HG03457 (cell line): ENCODE data around the gene ABCB8.
"Not testable (repeated sequence)": the region's sequence is repeated elsewhere in the genome, so short reads cannot be mapped to it uniquely, and the experiment has no call there.

ENCODE experiments used
- ATAC-seq: cut with Tn5 transposase; IDR thresholded peaks from one replicate; pipeline ENCODE4 v1.9.1; 2021; ENCODE audit warnings: moderate number of reproducible peaks; ENCODE audit not compliant: unreplicated experiment

ABCB8 gene

GRCh38 chr7:150997817-150998216, 30.4 kb upstream of the ABCB8 start:
- ATAC-seq: no peak

DNA sequence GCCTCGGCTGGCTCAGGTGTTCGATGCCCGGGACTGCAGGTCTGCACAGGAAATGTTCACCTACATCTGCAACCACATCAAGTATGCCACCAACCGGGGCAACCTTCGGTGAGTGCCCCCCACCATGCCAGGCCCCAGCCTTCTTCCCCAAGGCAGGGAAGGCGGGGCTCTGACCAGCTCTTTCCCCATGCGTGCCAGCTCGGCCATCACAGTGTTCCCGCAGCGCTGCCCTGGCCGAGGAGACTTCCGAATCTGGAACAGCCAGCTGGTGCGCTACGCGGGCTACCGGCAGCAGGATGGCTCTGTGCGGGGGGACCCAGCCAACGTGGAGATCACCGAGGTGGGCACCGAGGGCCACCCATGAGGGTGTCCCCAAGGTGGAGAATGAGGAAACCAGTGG, 29.9 kb upstream of the ABCB8 start:
- no peak for ATAC-seq

DNA sequence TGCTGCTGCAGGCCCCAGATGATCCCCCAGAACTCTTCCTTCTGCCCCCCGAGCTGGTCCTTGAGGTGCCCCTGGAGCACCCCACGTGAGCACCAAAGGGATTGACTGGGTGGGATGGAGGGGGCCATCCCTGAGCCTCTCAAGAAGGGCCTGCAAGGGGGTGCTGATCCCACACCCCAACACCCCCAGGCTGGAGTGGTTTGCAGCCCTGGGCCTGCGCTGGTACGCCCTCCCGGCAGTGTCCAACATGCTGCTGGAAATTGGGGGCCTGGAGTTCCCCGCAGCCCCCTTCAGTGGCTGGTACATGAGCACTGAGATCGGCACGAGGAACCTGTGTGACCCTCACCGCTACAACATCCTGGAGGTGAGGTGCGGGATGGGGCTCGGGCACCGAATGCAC, 29.2 kb upstream of the ABCB8 start:
- ATAC-seq: no peak

GRCh38 chr7:150999497-151000230, 28.6 kb upstream of the ABCB8 start:
- no peak for ATAC-seq

GRCh38 chr7:151000897-151001495, 27.3 kb upstream of the ABCB8 start:
- no peak for ATAC-seq

- no peak for ATAC-seq
Observed at GRCh38 chr7:151001546-151001945, 26.7 kb upstream of the ABCB8 start.

GRCh38 chr7:151003572-151003971, 24.7 kb upstream of the ABCB8 start:
- no peak for ATAC-seq

DNA sequence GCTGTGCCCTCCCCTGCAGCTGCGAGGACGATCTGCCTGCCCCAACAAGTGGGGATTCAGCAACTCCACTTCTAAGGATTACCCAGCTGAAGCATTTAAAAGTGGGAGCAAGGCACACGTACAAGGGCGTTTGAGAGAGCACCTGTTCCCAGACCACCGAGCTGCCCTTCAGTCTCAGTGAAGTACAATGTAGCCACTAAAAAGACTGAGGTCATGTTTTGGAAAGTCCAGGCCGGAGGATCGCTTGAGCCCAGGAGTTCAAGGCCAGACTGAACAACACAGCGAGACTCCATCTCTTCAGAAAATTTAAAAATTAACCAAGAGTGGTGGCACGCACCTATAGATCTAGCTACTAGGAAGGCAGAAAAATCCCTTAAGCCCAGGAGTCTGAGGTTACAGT, 22.7 kb upstream of the ABCB8 start:
- ATAC-seq: no peak

DNA sequence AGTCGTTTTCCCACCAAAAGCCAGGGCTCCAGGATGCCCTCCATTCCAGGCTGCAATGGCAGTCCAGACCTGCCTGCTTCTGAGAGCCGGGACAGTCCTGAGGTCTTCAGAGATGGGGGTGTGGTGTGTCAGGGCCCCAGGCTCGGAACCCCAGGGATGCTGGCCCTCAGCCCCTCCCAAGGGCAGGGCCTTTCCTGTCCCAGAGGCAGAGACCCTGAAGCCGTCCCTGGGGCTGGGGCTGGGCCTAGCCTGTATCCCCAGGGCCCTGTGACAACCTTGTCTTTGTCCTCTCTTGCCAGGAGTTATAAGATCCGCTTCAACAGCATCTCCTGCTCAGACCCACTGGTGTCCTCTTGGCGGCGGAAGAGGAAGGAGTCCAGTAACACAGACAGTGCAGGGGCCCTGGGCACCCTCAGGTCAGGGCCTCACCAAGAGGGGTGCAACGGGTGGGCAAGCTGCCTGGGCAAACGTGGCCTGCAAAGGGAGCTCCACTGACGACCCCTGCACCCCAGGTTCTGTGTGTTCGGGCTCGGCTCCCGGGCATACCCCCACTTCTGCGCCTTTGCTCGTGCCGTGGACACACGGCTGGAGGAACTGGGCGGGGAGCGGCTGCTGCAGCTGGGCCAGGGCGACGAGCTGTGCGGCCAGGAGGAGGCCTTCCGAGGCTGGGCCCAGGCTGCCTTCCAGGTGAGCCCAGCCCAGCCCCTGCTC, 21.5 kb upstream of the ABCB8 start:
- no peak for ATAC-seq

DNA sequence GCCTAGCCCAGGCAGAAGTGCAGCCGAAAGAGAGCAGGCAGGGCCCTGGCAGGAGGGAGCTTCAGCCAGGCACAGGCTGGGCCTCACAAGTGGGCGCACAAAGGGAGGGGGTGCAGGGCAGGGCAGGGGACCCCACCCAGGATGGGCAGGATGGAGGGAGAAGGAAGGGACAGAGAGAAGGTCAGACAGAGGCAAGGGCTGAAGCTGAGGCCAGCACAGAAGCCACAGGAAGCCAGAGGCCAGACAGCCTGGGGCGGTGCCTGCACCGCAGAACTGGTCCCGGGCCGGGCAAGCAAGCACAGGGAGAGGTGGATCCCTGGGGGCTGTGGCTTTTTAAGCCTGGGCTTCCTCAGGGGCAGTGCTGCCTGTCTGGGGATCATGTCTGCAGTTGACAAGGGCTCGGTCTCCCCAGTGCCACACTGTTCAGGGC, 20.8 kb upstream of the ABCB8 start:
- no peak for ATAC-seq

DNA sequence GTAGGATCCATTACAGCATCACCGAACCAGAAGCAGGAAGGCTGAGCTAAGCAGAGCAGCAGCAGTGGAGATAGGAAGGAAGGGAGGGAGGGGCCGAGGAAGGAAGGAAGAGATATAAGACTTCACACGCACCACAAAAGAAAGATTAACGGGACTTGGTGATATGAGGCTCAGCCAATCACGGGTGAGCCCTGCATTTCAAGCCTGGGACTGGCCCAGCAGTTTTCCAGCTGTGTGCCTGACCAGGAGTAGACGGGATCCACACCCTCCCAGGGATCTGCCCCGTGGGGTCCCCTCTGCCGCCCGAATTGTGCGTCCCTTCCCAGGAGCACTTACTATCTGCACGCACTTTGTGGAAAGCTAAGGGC, 20.1 kb upstream of the ABCB8 start:
- no peak for ATAC-seq

DNA sequence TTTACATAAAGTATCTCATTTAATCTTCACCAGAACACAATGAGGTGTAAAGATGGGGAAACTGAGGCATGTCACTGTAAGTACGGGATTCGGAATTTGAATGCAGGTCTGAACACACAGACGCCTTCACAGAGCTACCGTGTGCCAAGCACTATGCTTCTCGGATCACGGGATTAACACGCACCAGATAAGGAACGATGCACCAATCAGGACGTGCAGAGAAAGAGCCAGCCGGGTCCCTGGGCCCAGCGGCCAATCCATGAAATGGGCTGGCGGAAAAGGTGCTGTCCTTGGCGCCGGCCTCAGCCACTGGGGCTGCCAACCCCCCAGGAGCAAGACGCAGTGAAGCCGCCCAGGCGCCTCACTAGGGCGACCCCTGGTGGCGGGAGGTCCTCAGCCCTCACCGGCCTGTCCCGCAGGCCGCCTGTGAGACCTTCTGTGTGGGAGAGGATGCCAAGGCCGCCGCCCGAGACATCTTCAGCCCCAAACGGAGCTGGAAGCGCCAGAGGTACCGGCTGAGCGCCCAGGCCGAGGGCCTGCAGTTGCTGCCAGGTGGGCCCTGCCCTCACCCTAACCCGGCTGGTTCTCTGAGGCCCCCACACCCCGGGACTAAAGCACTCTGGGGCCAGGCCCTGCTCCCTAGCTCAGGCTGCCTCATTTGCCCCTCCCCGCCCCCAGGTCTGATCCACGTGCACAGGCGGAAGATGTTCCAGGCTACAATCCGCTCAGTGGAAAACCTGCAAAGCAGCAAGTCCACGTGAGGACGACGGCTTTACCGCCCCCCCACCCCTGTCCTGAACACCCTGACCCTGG, 19.5 kb upstream of the ABCB8 start:
- no peak for ATAC-seq

DNA sequence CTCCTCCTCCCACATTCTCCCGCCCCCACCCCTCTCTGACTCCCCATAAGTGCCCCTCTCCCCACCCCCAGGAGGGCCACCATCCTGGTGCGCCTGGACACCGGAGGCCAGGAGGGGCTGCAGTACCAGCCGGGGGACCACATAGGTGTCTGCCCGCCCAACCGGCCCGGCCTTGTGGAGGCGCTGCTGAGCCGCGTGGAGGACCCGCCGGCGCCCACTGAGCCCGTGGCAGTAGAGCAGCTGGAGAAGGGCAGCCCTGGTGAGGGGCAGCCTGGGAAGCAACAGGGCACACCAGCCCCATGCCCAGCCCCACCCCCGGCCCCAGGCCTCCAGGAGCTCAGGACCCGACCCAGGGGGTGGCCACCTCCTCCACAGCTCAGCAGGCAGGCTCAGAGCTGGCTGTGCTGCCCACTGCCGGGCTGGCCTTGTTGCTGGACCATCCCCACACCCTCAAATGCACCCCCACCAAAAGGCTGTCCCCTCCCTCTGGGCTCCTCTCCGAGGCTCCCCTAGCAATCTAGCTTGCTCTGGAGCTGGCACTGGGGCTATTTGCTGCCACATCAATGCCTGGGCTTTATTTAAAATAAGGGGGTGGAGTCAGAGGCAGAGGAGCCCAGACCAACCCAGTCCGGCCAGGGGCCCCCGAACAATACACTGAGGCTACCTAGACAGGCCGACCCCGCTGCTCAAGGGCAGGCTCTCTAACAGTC, 18.8 kb upstream of the ABCB8 start:
- ATAC-seq: no peak

- ATAC-seq: no peak
Observed at GRCh38 chr7:151010037-151010306, 18.3 kb upstream of the ABCB8 start.

GRCh38 chr7:151010307-151011096, 17.7 kb upstream of the ABCB8 start:
- ATAC-seq: no peak

GRCh38 chr7:151011097-151011409, 17.2 kb upstream of the ABCB8 start:
- no peak for ATAC-seq

DNA sequence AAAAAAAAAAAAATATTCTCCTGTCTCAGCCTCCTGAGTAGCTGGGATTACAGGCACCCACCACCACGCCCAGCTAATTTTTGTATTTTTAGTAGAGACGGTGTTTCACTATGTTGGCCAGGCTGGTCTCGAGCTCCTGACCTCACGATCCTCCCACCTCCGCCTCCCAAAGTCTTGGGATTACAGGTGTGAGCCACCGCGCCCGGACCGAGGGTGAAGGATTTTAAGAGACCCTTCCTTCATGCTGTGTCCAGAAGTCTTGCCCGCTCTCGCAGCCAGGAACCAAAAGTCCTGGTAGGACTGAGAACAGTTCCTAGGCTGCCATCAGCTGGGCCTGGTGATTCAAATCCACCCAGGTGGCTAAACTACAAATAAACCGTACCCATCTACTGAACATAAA, 16.6 kb upstream of the ABCB8 start:
- ATAC-seq: not testable (repeated sequence)

GRCh38 chr7:151012031-151012692, 16.1 kb upstream of the ABCB8 start:
- ATAC-seq: no peak

DNA sequence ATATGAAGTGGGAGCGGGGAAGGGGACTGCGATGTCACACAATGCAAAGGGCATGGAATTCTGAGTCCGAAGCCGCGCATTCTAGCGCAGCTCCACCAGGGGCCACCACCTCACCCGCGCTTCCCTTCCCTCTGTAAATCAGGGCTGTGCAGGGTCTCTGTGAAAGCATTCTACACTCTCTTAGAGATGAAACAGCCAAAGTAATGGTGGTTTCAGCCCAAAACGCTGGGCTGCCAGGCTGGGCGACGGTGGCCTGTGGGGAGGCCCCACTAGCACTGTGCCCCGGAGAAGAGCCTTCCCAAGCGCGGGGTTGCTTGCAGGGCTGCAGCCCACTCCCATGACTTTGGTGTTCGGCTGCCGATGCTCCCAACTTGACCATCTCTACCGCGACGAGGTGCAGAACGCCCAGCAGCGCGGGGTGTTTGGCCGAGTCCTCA, 15.3 kb upstream of the ABCB8 start:
- ATAC-seq: no peak

GRCh38 chr7:151013356-151013732, 14.9 kb upstream of the ABCB8 start:
- no peak for ATAC-seq
